K562 (cell line): ENCODE data around the gene PLEKHN1. TPM values are rescaled to one million over a fixed set of nuclear protein-coding genes. Genes with fewer than 3 reads are reported as not detected.
A peak's percentile ranks its signal among the peaks of the same experiment; 100 is the strongest.

Experiments used
- ATAC-seq: fragments of 200-7000 bp; cut with Tn5 transposase; 3 replicates; pipeline ENCODE4 v1.9.1; 2020; ENCODE audit warnings: moderate library complexity
- BruUV-seq: library from RNA; stranded (reverse); fragments of 400-500 nt; replicated peaks from 2 replicates; lab custom pipeline; 2021; lab: Mats Ljungman, UMichigan
- CTCF ChIA-PET: fragments of 300-600 bp; formaldehyde crosslinking; extraction: SDS; loops from one replicate; lab custom pipeline; 2021; ENCODE audit warnings: low intra/inter-chr PET ratio; lab: Yijun Ruan, JAX
- POLR2A ChIA-PET: fragments of 300-600, 350-650 bp; sonication (Branson Sonifier 250); formaldehyde crosslinking; extraction: SDS; loops from one replicate; lab custom pipeline; 2021; ENCODE audit warnings: antibody characterized with exemption, inconsistent platforms; lab: Yijun Ruan, JAX
- DNase-seq, 4 experiments: peaks; one replicate each; pipeline versions ENCODE4 v3.0.0 to v3.0.0-alpha.2; 2011 to 2018; ENCODE audit warnings: low spot score in 3 of 4, mixed read lengths in 3 of 4; ENCODE audit errors: extremely low read depth in 1 of 4
- FAIRE-seq: peaks from 2 replicates; lab custom pipeline; 2011; peaks lifted over from hg19 to GRCh38; lab: Jason Lieb, UNC
- H2AFZ ChIP-seq: 2 replicates; pipeline ENCODE4 v1.6.0; 2011; ENCODE audit warnings: low read depth, low read length, control low read depth, inconsistent platforms
- H3K27ac ChIP-seq: fragments of 200-600 bp; 3 replicates; pipeline ENCODE4 v1.8.0; 2011; ENCODE audit warnings: low read depth, mild to moderate bottlenecking, control low read depth, inconsistent platforms, low read length, moderate library complexity, mixed read lengths; ENCODE audit errors: extremely low read depth
- H3K27me3 ChIP-seq, 2 experiments: fragments of 300-600 bp in 1 of 2; 2 replicates in 1 of 2; 3 replicates in 1 of 2; pipeline versions ENCODE4 v1.6.0 to v1.8.0; 2011; ENCODE audit warnings: inconsistent platforms in 2 of 2, low read length in 2 of 2, mild to moderate bottlenecking in 1 of 2, mixed read lengths in 1 of 2, moderate library complexity in 1 of 2; ENCODE audit not compliant: control insufficient read depth in 2 of 2, insufficient read depth in 2 of 2
- H3K36me3 ChIP-seq: fragments of 300-600 bp; 3 replicates; pipeline ENCODE4 v1.8.0; 2011; ENCODE audit warnings: mild to moderate bottlenecking, low read length, inconsistent platforms; ENCODE audit not compliant: control insufficient read depth, insufficient read depth
- H3K4me1 ChIP-seq, 2 experiments: fragments of 200-600 bp in 1 of 2; replicated peaks in 1 of 2; 2 replicates in 1 of 2; 3 replicates in 1 of 2; pipeline versions ENCODE4 v1.5.1 to v1.8.0; 2011; ENCODE audit warnings: inconsistent platforms in 2 of 2, low read length in 2 of 2, mild to moderate bottlenecking in 1 of 2, mixed read lengths in 1 of 2, moderate library complexity in 1 of 2; ENCODE audit not compliant: control insufficient read depth in 2 of 2, insufficient read depth in 2 of 2
- H3K4me2 ChIP-seq: 2 replicates; pipeline ENCODE4 v1.6.1; 2011; ENCODE audit warnings: low read length, control low read depth, inconsistent platforms, mixed read lengths; ENCODE audit not compliant: insufficient read depth
- H3K4me3 ChIP-seq: fragments of 200-600 bp; sonication (generic), shearing (Covaris generic); 2 replicates; pipeline ENCODE4 v1.5.1; 2016; ENCODE audit warnings: control low read depth, inconsistent platforms
- H3K79me2 ChIP-seq: fragments of 200-600 bp; 3 replicates; pipeline ENCODE4 v1.8.0; 2011; ENCODE audit warnings: low read length, inconsistent platforms; ENCODE audit not compliant: control insufficient read depth, insufficient read depth
- H3K9ac ChIP-seq, 2 experiments: 2 replicates each; pipeline versions ENCODE4 v1.6.0 to v1.6.1; 2011; ENCODE audit warnings: low read depth in 2 of 2, low read length in 2 of 2, control low read depth in 1 of 2, inconsistent platforms in 1 of 2, mild to moderate bottlenecking in 1 of 2, mixed read lengths in 1 of 2; ENCODE audit not compliant: insufficient read depth in 1 of 2
- H3K9me1 ChIP-seq: one replicate; pipeline ENCODE4 v1.6.0; 2011; ENCODE audit warnings: inconsistent platforms, mild to moderate bottlenecking, low read length, moderate library complexity; ENCODE audit not compliant: control insufficient read depth, insufficient read depth
- H3K9me3 ChIP-seq: replicated peaks from 2 replicates; pipeline ENCODE4 v1.5.1; 2011; ENCODE audit warnings: low read depth, low read length, inconsistent platforms; ENCODE audit not compliant: control insufficient read depth, insufficient read depth
- H4K20me1 ChIP-seq: replicated peaks from 2 replicates; pipeline ENCODE4 v1.6.1; 2011; ENCODE audit warnings: low read length, inconsistent platforms, mixed read lengths; ENCODE audit not compliant: control insufficient read depth, insufficient read depth
- AFF1 ChIP-seq, 2 experiments: fragments of 450-650 bp; IDR thresholded peaks; 2 replicates each; pipeline ENCODE4 v1.6.1; 2018; ENCODE audit warnings: mild to moderate bottlenecking in 2 of 2, low read depth in 1 of 2; ENCODE audit not compliant: partially characterized antibody in 2 of 2
- NFIC ChIP-seq: fragments of 450-650 bp; IDR thresholded peaks from 2 replicates; pipeline ENCODE4 v1.6.1; 2017; ENCODE audit warnings: mild to moderate bottlenecking, inconsistent platforms
- WGBS: fragments of 100-300 bp; shearing (Covaris generic); methylation state at CpG from one replicate; pipeline ENCODE4 v1.1.6; 2016; ENCODE audit warnings: low coverage, mixed read lengths; ENCODE audit not compliant: insufficient coverage; ENCODE audit errors: missing lambda C conversion rate; 5-methylcytosine and 5-hydroxymethylcytosine counted together
- in situ Hi-C: fragments of 300-500 bp; cut with MboI; formaldehyde crosslinking; loops from 4 replicates; pipeline ENCODE4 v1.15.0; 2018; ENCODE audit warnings: inconsistent platforms, mixed read lengths
- intact Hi-C: fragments of 100-400 bp; cut with micrococcal nuclease; formaldehyde crosslinking; loops from 2 replicates; pipeline ENCODE4 v1.14.2; 2022
- polyA plus RNA-seq, 8 experiments: library from polyadenylated mRNA; depleted of rRNA in 4 of 8; stranded (reverse) in 5 of 8; unstranded in 3 of 8; fragments of >200 nt; fragmentation: Nextera tagmentation in 2 of 8; fragmentation: Illumina TruSeq in 1 of 8; extraction: Ambion mirVana in 2 of 8; extraction: Trizol in 1 of 8; gene quantifications; 2 replicates each; pipeline versions ENCODE4 v1.2.1 to v1.2.3, GENCODE V29; 2011 to 2014; ENCODE audit warnings: inconsistent platforms in 1 of 8, missing spikeins in 1 of 8
- total RNA-seq, 7 experiments: library from RNA; depleted of rRNA in 6 of 7; stranded (reverse); fragments of >200 nt in 6 of 7; fragmentation: Illumina TruSeq in 2 of 7; extraction: Trizol in 2 of 7; gene quantifications; 2 replicates each; pipeline versions ENCODE4 v1.2.1 to v1.2.3, GENCODE V29; 2011 to 2021; ENCODE audit warnings: low replicate concordance in 1 of 7
- TF ChIP-seq, protein P1 (sequence below): conservative IDR thresholded peaks from 2 replicates; pipeline ENCODE4 v1.6.1; 2011; ENCODE audit warnings: low read depth, mild to moderate bottlenecking, low read length; ENCODE audit not compliant: control insufficient read depth

The PLEKHN1 gene
- total and polyA plus RNA-seq, 9 of the 15 experiments (the other 6 are each of a cell fraction or from before 2014, with no cell fraction given) = 0.07 to 1.5 (median 0.13) TPM; not detected in 2

- H3K27ac ChIP-seq = no peak overlapping the region
- no TSS peak for BruUV-seq
- WGBS = 12% methylated on average over 23 of the region's 23 CpGs
- ATAC-seq (no peak), FAIRE-seq (no peak), DNase-seq (no peak)
- no peaks in the 10 kb centered on the region for H3K36me3 ChIP-seq
- POLR2A ChIA-PET = interaction anchor here (0.6 to 2.7 kb wide), 6 partner anchors 10 to 230 kb away, joined by 3 to 11 read pairs (median 5); no protein-coding TSS in a partner anchor
- H3K4me1 ChIP-seq = peaks cover 21 to 95% of the 10 kb centered on the region in 2 experiments
- no peaks in the 10 kb centered on the region for H3K9me1 ChIP-seq
- intact Hi-C loops (loop anchor here (5.0 kb wide), 1 partner anchor 142 kb away; no protein-coding TSS in a partner anchor), in situ Hi-C loops (no loop called here)
- H3K79me2 ChIP-seq = no peaks in the 10 kb centered on the region
- no peak overlapping the region for H3K4me2 ChIP-seq
- peak overlapping the region in 1 of 2 experiments; percentile 15; a peak in 1 of 4 replicates for H3K9ac ChIP-seq
- H2AFZ ChIP-seq = no peak overlapping the region
- TF ChIP-seq NFIC (peak; percentile 53), AFF1 (IDR thresholded peaks at IDR 0.05; ENCODE audit: low read depth in 1 of 2, partially characterized antibody in 2 of 2) (no peak)
- TF ChIP-seq, protein P1, sequence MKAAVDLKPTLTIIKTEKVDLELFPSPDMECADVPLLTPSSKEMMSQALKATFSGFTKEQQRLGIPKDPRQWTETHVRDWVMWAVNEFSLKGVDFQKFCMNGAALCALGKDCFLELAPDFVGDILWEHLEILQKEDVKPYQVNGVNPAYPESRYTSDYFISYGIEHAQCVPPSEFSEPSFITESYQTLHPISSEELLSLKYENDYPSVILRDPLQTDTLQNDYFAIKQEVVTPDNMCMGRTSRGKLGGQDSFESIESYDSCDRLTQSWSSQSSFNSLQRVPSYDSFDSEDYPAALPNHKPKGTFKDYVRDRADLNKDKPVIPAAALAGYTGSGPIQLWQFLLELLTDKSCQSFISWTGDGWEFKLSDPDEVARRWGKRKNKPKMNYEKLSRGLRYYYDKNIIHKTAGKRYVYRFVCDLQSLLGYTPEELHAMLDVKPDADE = no peak
- CTCF ChIA-PET = interaction anchor here (0.6 kb wide), 1 partner anchor 15 kb away, joined by 6 read pairs; no protein-coding TSS in a partner anchor
- H4K20me1 ChIP-seq = peaks cover 49% of the 10 kb centered on the region
- H3K27me3 ChIP-seq = peaks cover 36 to 79% of the 10 kb centered on the region in 2 experiments
- H3K9me3 ChIP-seq = no peaks in the 10 kb centered on the region
- H3K4me3 ChIP-seq = no peak overlapping the region
Measured at GRCh38 chr1:920010-920409, 46.3 kb upstream of the PLEKHN1 start.
